H1 (cell line): Measurements from ENCODE around the gene GRIN3A. TPM values are rescaled to one million over a fixed set of nuclear protein-coding genes. Genes with fewer than 3 reads are reported as not detected.
A peak's percentile ranks its signal among the peaks of the same experiment; 100 is the strongest.

Experiments used
- CTCF ChIA-PET: fragments of 300-600 bp; sonication (Branson Sonifier 250); formaldehyde crosslinking; loops from one replicate; lab custom pipeline; 2021; ENCODE audit not compliant: partially characterized antibody; lab: Charles Lee
- POLR2A ChIA-PET: fragments of 300-600 bp; sonication (Branson Sonifier 250); formaldehyde crosslinking; loops from one replicate; lab custom pipeline; 2021; ENCODE audit warnings: inconsistent platforms; ENCODE audit not compliant: partially characterized antibody; lab: Charles Lee
- DNase-seq, 2 experiments: peaks; one replicate each; pipeline versions ENCODE4 v3.0.0 to v3.0.0-alpha.2; 2010 to 2022; ENCODE audit warnings: low spot score in 2 of 2, low read depth in 1 of 2, mixed read lengths in 1 of 2
- FAIRE-seq: peaks from 2 replicates; lab custom pipeline; 2011; peaks lifted over from hg19 to GRCh38; lab: Jason Lieb, UNC
- H2AFZ ChIP-seq: 2 replicates; pipeline ENCODE4 v1.8.1; 2012; ENCODE audit warnings: low read length, inconsistent platforms
- H2AK5ac ChIP-seq: 2 replicates; pipeline ENCODE4 v1.6.1; 2013; ENCODE audit warnings: low read depth, low read length
- H2BK120ac ChIP-seq: replicated peaks from 2 replicates; pipeline ENCODE3; 2013; ENCODE audit warnings: low read depth, low read length, inconsistent platforms
- H2BK12ac ChIP-seq: 2 replicates; pipeline ENCODE4 v1.6.1; 2013; ENCODE audit warnings: low read depth, low read length
- H2BK15ac ChIP-seq: 2 replicates; pipeline ENCODE4 v1.6.1; 2013; ENCODE audit warnings: low read length
- H2BK20ac ChIP-seq: 2 replicates; pipeline ENCODE4 v1.6.1; 2013; ENCODE audit warnings: low read length
- H2BK5ac ChIP-seq: 2 replicates; pipeline ENCODE4 v1.6.1; 2013; ENCODE audit warnings: low read depth, low read length
- H3K14ac ChIP-seq: 2 replicates; pipeline ENCODE4 v1.6.1; 2013; ENCODE audit warnings: inconsistent platforms; ENCODE audit not compliant: insufficient read length
- H3K18ac ChIP-seq: 2 replicates; pipeline ENCODE4 v1.6.1; 2013; ENCODE audit warnings: low read length; ENCODE audit errors: extremely low read depth
- H3K23ac ChIP-seq: 2 replicates; pipeline ENCODE4 v1.6.1; 2013; ENCODE audit warnings: inconsistent platforms; ENCODE audit not compliant: insufficient read length
- H3K23me2 ChIP-seq: 2 replicates; pipeline ENCODE4 v1.6.1; 2013; ENCODE audit warnings: low read depth, low read length
- H3K27ac ChIP-seq: 2 replicates; pipeline ENCODE4 v1.6.1; 2011; ENCODE audit warnings: low read depth, low read length, inconsistent platforms
- H3K27me3 ChIP-seq, 4 experiments: replicated peaks in 1 of 4; 1 replicate in 1 of 4; 2 replicates in 3 of 4; pipeline versions ENCODE4 v1.6.1 to v1.8.1; 2011 to 2013; ENCODE audit warnings: low read length in 3 of 4, mild to moderate bottlenecking in 3 of 4, inconsistent platforms in 2 of 4, mixed read lengths in 2 of 4, moderate library complexity in 1 of 4; ENCODE audit not compliant: control insufficient read depth in 3 of 4, insufficient read depth in 3 of 4; ENCODE audit errors: extremely low read depth in 1 of 4
- H3K36me3 ChIP-seq, 4 experiments: 2 replicates each; pipeline versions ENCODE4 v1.6.1 to v1.8.1; 2011 to 2013; ENCODE audit warnings: mild to moderate bottlenecking in 4 of 4, low read length in 3 of 4, moderate library complexity in 2 of 4, control low read depth in 1 of 4, inconsistent platforms in 1 of 4; ENCODE audit not compliant: insufficient read depth in 4 of 4, control insufficient read depth in 2 of 4
- H3K4ac ChIP-seq: replicated peaks from 2 replicates; pipeline ENCODE3; 2013; ENCODE audit warnings: low read length, low read depth, mixed read lengths, inconsistent platforms; ENCODE audit not compliant: insufficient read length
- H3K4me1 ChIP-seq, 4 experiments: replicated peaks in 1 of 4; 1 replicate in 1 of 4; 2 replicates in 3 of 4; pipeline versions ENCODE4 v1.6.1 to v1.8.1; 2011 to 2013; ENCODE audit warnings: low read length in 3 of 4, inconsistent platforms in 2 of 4, mixed read lengths in 1 of 4; ENCODE audit not compliant: insufficient read depth in 4 of 4, control insufficient read depth in 3 of 4
- H3K4me2 ChIP-seq, 2 experiments: 2 replicates each; pipeline versions ENCODE4 v1.6.1 to v1.8.1; 2011 to 2013; ENCODE audit warnings: low read depth in 2 of 2, low read length in 2 of 2, control low read depth in 1 of 2, inconsistent platforms in 1 of 2, mild to moderate bottlenecking in 1 of 2; ENCODE audit not compliant: insufficient read depth in 1 of 2
- H3K4me3 ChIP-seq, 4 experiments: fragments of 200-600, 300-600 bp in 1 of 4; sonication (generic), shearing (Covaris generic), sonication (Bioruptor Twin) in 1 of 4; 2 replicates each; pipeline versions ENCODE4 v1.5.1 to v1.8.1; 2011 to 2016; ENCODE audit warnings: low read length in 4 of 4, low read depth in 3 of 4, control low read depth in 2 of 4, inconsistent platforms in 2 of 4, mild to moderate bottlenecking in 2 of 4, mixed read lengths in 1 of 4, moderate library complexity in 1 of 4; ENCODE audit not compliant: insufficient read depth in 2 of 4; ENCODE audit errors: extremely low read depth in 1 of 4
- H3K56ac ChIP-seq: replicated peaks from 2 replicates; pipeline ENCODE3; 2013; ENCODE audit warnings: low read depth, mild to moderate bottlenecking, mixed read lengths, low read length, inconsistent platforms; ENCODE audit not compliant: insufficient read length
- H3K79me1 ChIP-seq: 2 replicates; pipeline ENCODE4 v1.6.1; 2013; ENCODE audit warnings: low read depth, low read length, control low read depth
- H3K79me2 ChIP-seq, 2 experiments: 2 replicates each; pipeline versions ENCODE4 v1.6.1 to v1.8.1; 2012 to 2013; ENCODE audit warnings: low read length in 2 of 2, mild to moderate bottlenecking in 2 of 2, inconsistent platforms in 1 of 2; ENCODE audit not compliant: insufficient read depth in 2 of 2, control insufficient read depth in 1 of 2
- H3K9ac ChIP-seq, 4 experiments: replicated peaks in 1 of 4; 1 replicate in 1 of 4; 2 replicates in 3 of 4; pipeline versions ENCODE4 v1.6.1 to v1.8.1; 2011 to 2013; ENCODE audit warnings: low read depth in 3 of 4, low read length in 3 of 4, control low read depth in 2 of 4, mild to moderate bottlenecking in 2 of 4, moderate library complexity in 2 of 4, inconsistent platforms in 1 of 4; ENCODE audit errors: extremely low read depth in 1 of 4
- H3K9me3 ChIP-seq, 2 experiments: 2 replicates each; pipeline versions ENCODE4 v1.6.1 to v1.8.1; 2012 to 2013; ENCODE audit warnings: mild to moderate bottlenecking in 2 of 2, moderate library complexity in 2 of 2, control low read depth in 1 of 2, inconsistent platforms in 1 of 2, low read depth in 1 of 2, low read length in 1 of 2, mixed read lengths in 1 of 2; ENCODE audit not compliant: insufficient read depth in 2 of 2
- H4K20me1 ChIP-seq, 2 experiments: replicated peaks in 1 of 2; 2 replicates each; pipeline versions ENCODE3 to v1.8.1; 2011 to 2013; ENCODE audit warnings: inconsistent platforms in 2 of 2, low read length in 2 of 2, mild to moderate bottlenecking in 1 of 2; ENCODE audit not compliant: insufficient read depth in 2 of 2, control insufficient read depth in 1 of 2
- H4K5ac ChIP-seq: 2 replicates; pipeline ENCODE4 v1.6.1; 2013; ENCODE audit warnings: low read length, low read depth, mixed read lengths, inconsistent platforms; ENCODE audit not compliant: insufficient read length
- H4K8ac ChIP-seq: 2 replicates; pipeline ENCODE4 v1.8.0; 2013; ENCODE audit warnings: mild to moderate bottlenecking, moderate library complexity, low read length, inconsistent platforms; ENCODE audit not compliant: insufficient read depth; ENCODE audit errors: extremely low read depth
- H4K91ac ChIP-seq: replicated peaks from 2 replicates; pipeline ENCODE3; 2013; ENCODE audit warnings: low read length, mixed read lengths, inconsistent platforms; ENCODE audit not compliant: insufficient read length
- CTBP2 ChIP-seq: IDR thresholded peaks from 2 replicates; pipeline ENCODE4 v1.7.0; 2011; ENCODE audit warnings: borderline replicate concordance, mild to moderate bottlenecking, moderate library complexity, mixed read lengths, low read length; ENCODE audit not compliant: insufficient read depth, insufficient read length
- EGR1 ChIP-seq: IDR thresholded peaks from 2 replicates; pipeline ENCODE4 v1.6.1; 2011; ENCODE audit warnings: low read depth, low read length, borderline replicate concordance
- HDAC2 ChIP-seq, 2 experiments: fragments of 300-600 bp in 1 of 2; sonication (generic) in 1 of 2; IDR thresholded peaks; 2 replicates each; pipeline ENCODE4 v1.6.1; 2011 to 2012; ENCODE audit warnings: low read depth in 2 of 2, low read length in 2 of 2, mild to moderate bottlenecking in 2 of 2, moderate library complexity in 2 of 2, borderline replicate concordance in 1 of 2, inconsistent platforms in 1 of 2
- SAP30 ChIP-seq: fragments of 300-600 bp; sonication (generic); IDR thresholded peaks from 2 replicates; pipeline ENCODE4 v1.7.1; 2012; ENCODE audit warnings: low read length, moderate library complexity, mild to moderate bottlenecking, inconsistent platforms; ENCODE audit not compliant: insufficient read depth, insufficient replicate concordance
- SIN3A ChIP-seq, 2 experiments: IDR thresholded peaks in 1 of 2; conservative IDR thresholded peaks in 1 of 2; 2 replicates each; pipeline ENCODE4 v1.6.1; 2011 to 2012; ENCODE audit warnings: low read length in 2 of 2, improper control_type of control experiment in 1 of 2, low read depth in 1 of 2, mild to moderate bottlenecking in 1 of 2
- SP1 ChIP-seq: IDR thresholded peaks from 2 replicates; pipeline ENCODE4 v1.6.1; 2011; ENCODE audit warnings: low read depth, low read length
- SP2 ChIP-seq: IDR thresholded peaks from 2 replicates; pipeline ENCODE4 v1.6.1; 2012; ENCODE audit warnings: mild to moderate bottlenecking, low read length, inconsistent platforms
- TBP ChIP-seq: IDR thresholded peaks from 2 replicates; pipeline ENCODE4 v1.6.1; 2011; ENCODE audit warnings: low read depth, low read length, improper control_type of control experiment
- YY1 ChIP-seq: IDR thresholded peaks from 2 replicates; pipeline ENCODE4 v1.6.1; 2011; ENCODE audit warnings: low read depth, mild to moderate bottlenecking, low read length
- WGBS, 2 experiments: shearing (Covaris generic) in 1 of 2; methylation state at CpG; one replicate each; pipeline versions ENCODE4 v1.1.6 to v1.1.7; 2013 to 2015; ENCODE audit warnings: low lambda C conversion rate in 2 of 2, mixed read lengths in 2 of 2, inconsistent platforms in 1 of 2, low coverage in 1 of 2, missing lambda C conversion rate in 1 of 2; ENCODE audit not compliant: insufficient replicate concordance in 2 of 2, insufficient coverage in 1 of 2, insufficient read length in 1 of 2; ENCODE audit errors: extremely low coverage in 1 of 2, missing lambda C conversion rate in 1 of 2; 5-methylcytosine and 5-hydroxymethylcytosine counted together
- polyA plus RNA-seq, 7 experiments: library from polyadenylated mRNA; depleted of rRNA in 3 of 7; stranded (reverse) in 5 of 7; unstranded in 2 of 7; fragments of >200 nt in 5 of 7; fragments of 200-250 nt in 2 of 7; gene quantifications; 1 replicate in 5 of 7; 2 replicates in 1 of 7; 4 replicates in 1 of 7; pipeline versions ENCODE4 v1.2.1 to v1.2.3, GENCODE V29; 2011 to 2013; ENCODE audit warnings: missing spikeins in 2 of 7, mixed read lengths in 2 of 7
- total RNA-seq: library from RNA; stranded (reverse); fragmentation: NEBNext Ultra II Directional; extraction: Animal tissue kit (Norgen Biotek cat#: 25700); gene quantifications from 2 replicates; pipeline ENCODE4 v1.2.1, GENCODE V29; 2021
- TF ChIP-seq, protein P1 (sequence below): IDR thresholded peaks from 2 replicates; pipeline ENCODE4 v1.6.1; 2012; ENCODE audit warnings: inconsistent platforms
- TF ChIP-seq, protein P2 (sequence below): IDR thresholded peaks from 2 replicates; pipeline ENCODE4 v1.6.1; 2011; ENCODE audit warnings: low read length, improper control_type of control experiment

The GRIN3A gene
- total and polyA plus RNA-seq, 2 of the 8 experiments (the other 6 are each of a cell fraction or from before 2014, with no cell fraction given): 0.04 TPM; not detected in 1

DNA sequence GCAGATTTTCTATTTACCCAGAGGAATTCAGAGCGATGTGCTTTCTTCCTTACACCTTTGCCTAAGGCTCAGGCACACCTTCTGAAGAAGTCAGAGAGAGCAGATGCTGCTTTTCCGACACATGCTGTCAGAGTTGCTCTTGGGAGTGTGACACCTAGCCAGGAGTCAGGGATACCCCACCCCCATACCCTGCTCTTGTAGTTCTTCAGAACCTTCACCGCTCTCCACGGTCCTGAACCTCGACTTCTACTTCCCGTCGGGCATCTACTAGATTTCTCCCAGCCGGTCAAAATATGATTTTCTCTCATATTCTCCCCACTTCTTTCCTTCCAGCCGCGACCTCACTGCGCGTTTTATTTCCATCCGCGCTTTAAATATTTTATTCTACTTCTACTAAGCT is 1.7 kb downstream of the GRIN3A start:
- Histone ChIP-seq H2BK20ac (no peak overlapping the region), H3K18ac (no peak overlapping the region), H3K4me3 (peak overlapping the region in 1 of 4 experiments; percentile 69; a peak in 1 of 8 replicates), H3K23me2 (peaks cover 7% of the 10 kb centered on the region; the same call in 1 of the 2 replicates), H3K79me1 (no peaks in the 10 kb centered on the region), H3K4ac (no peak overlapping the region), H4K5ac (no peak overlapping the region), H2AFZ (no peak overlapping the region), H2BK120ac (no peak overlapping the region), H2AK5ac (no peak overlapping the region), H3K9me3 (no peaks in the 10 kb centered on the region), H2BK15ac (no peak overlapping the region), H3K9ac (no peak overlapping the region), H3K27me3 (peaks cover 14 to 44% (median 33%) of the 10 kb centered on the region in 4 experiments), H3K4me2 (peak overlapping the region; percentile 86 to 91; a peak in 2 of 4 replicates), H3K23ac (no peak overlapping the region), H2BK5ac (no peak overlapping the region), H3K56ac (no peak overlapping the region), H3K14ac (no peak overlapping the region), H4K20me1 (peaks cover 0 to 5% of the 10 kb centered on the region in 2 experiments), H4K91ac (no peak overlapping the region), H3K27ac (no peak overlapping the region), H4K8ac (no peak overlapping the region), H2BK12ac (no peak overlapping the region), H3K79me2 (no peaks in the 10 kb centered on the region), H3K4me1 (peaks cover 3 to 13% (median 8%) of the 10 kb centered on the region in 4 experiments), H3K36me3 (no peaks in the 10 kb centered on the region; a peak in 1 of 8 replicates)
- DNase-seq (peak in 1 of 2 experiments; percentile 75), FAIRE-seq (peak; percentile 77)
- POLR2A ChIA-PET: no interaction called here
- CTCF ChIA-PET: no interaction called here
- 23% methylated on average over 14 of the region's 14 CpGs; no CpG with 5 or more reads in 1 of the 2 experiments for WGBS, 2 experiments
- TF ChIP-seq CTBP2 (peak; percentile 76), SAP30 (peak; percentile 71), YY1 (0 out of 2 replicates have a peak, but pooled peaks have one; percentile 33), HDAC2 (IDR thresholded peaks at IDR 0.05; ENCODE audit: borderline replicate concordance in 1 of 2, low read depth in 2 of 2, low read length in 2 of 2) (peak in 1 of 2 experiments; percentile 59; a peak in 1 of 4 replicates), TBP (no peak), EGR1 (0 out of 2 replicates have a peak, but pooled peaks have one; percentile 9), SIN3A (conservative IDR thresholded peaks at IDR 0.05 in 1 of 2, IDR thresholded peaks at IDR 0.05 in 1 of 2; ENCODE audit: low read depth in 1 of 2, low read length in 2 of 2) (peak; percentile 92 to 98), SP2 (no peak), SP1 (0 out of 2 replicates have a peak, but pooled peaks have one; percentile 12)
- TF ChIP-seq, protein P1, sequence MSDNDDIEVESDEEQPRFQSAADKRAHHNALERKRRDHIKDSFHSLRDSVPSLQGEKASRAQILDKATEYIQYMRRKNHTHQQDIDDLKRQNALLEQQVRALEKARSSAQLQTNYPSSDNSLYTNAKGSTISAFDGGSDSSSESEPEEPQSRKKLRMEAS: 0 out of 2 replicates have a peak, but pooled peaks have one; percentile 20
- TF ChIP-seq, protein P2, sequence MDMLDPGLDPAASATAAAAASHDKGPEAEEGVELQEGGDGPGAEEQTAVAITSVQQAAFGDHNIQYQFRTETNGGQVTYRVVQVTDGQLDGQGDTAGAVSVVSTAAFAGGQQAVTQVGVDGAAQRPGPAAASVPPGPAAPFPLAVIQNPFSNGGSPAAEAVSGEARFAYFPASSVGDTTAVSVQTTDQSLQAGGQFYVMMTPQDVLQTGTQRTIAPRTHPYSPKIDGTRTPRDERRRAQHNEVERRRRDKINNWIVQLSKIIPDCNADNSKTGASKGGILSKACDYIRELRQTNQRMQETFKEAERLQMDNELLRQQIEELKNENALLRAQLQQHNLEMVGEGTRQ: no peak
